ENCODE measurements around the gene KLHDC8A.
"Not testable (repeated sequence)": the region's sequence is repeated elsewhere in the genome, so short reads cannot be mapped to it uniquely, and the experiment has no call there.

KLHDC8A gene

GRCh38 chr1:205356440-205357139 is at the start of gene KLHDC8A:
TSS of gene KLHDC8A (minus strand) at chr1:205356922. CDS start at chr1:205343604, 13,318 bp downstream.
- in situ Hi-C loops (cut with MboI; ENCODE audit: low sequenced_read_pairs, unreplicated experiment) = loop anchor here (10.0 kb wide), 1 partner anchor 128 kb away; no protein-coding TSS in a partner anchor
- TF ChIP-seq CTCF (IDR thresholded peaks at IDR 0.05; ENCODE audit: borderline replicate concordance, control extremely low read depth, extremely low read depth, insufficient read depth, missing control alignments) = no peak
- DNase-seq (ENCODE audit: low spot score) = no peak

- in situ Hi-C loops (cut with MboI; ENCODE audit: low sequenced_read_pairs, unreplicated experiment); DNase-seq (ENCODE audit: low spot score): not testable (repeated sequence)
Measured at GRCh38 chr1:205406252-205406651, 49.5 kb upstream of the KLHDC8A start.

GRCh38 chr1:205404484-205404883 is 47.8 kb upstream of the KLHDC8A start:
- in situ Hi-C loops (cut with MboI; ENCODE audit: low sequenced_read_pairs, unreplicated experiment); DNase-seq (ENCODE audit: low spot score): not testable (repeated sequence)

GRCh38 chr1:205398586-205398985 is 41.9 kb upstream of the KLHDC8A start:
- in situ Hi-C loops (cut with MboI; ENCODE audit: low sequenced_read_pairs, unreplicated experiment) = no loop called here
- TF ChIP-seq CTCF (IDR thresholded peaks at IDR 0.05; ENCODE audit: borderline replicate concordance, control extremely low read depth, extremely low read depth, insufficient read depth, missing control alignments) = no peak
- DNase-seq (ENCODE audit: low spot score) = no peak

- peak; percentile 53 for TF ChIP-seq CTCF (IDR thresholded peaks at IDR 0.05; ENCODE audit: borderline replicate concordance, control extremely low read depth, extremely low read depth, insufficient read depth, missing control alignments)
- DNase-seq (ENCODE audit: low spot score) = peak; percentile 54
- in situ Hi-C loops (cut with MboI; ENCODE audit: low sequenced_read_pairs, unreplicated experiment) = no loop called here
Measured at GRCh38 chr1:205396967-205397616, 40.4 kb upstream of the KLHDC8A start.

GRCh38 chr1:205395616-205396015 is 38.9 kb upstream of the KLHDC8A start:
- in situ Hi-C loops (cut with MboI; ENCODE audit: low sequenced_read_pairs, unreplicated experiment) = no loop called here
- no peak for DNase-seq (ENCODE audit: low spot score)
- TF ChIP-seq CTCF (IDR thresholded peaks at IDR 0.05; ENCODE audit: borderline replicate concordance, control extremely low read depth, extremely low read depth, insufficient read depth, missing control alignments) = no peak

GRCh38 chr1:205392650-205393049 is 35.9 kb upstream of the KLHDC8A start:
- no peak for DNase-seq (ENCODE audit: low spot score)
- TF ChIP-seq CTCF (IDR thresholded peaks at IDR 0.05; ENCODE audit: borderline replicate concordance, control extremely low read depth, extremely low read depth, insufficient read depth, missing control alignments) = no peak
- in situ Hi-C loops (cut with MboI; ENCODE audit: low sequenced_read_pairs, unreplicated experiment) = no loop called here

All from GM13976 (cell line).